ENCODE measurements around the gene KCNN3. TPM values are rescaled to one million over a fixed set of nuclear protein-coding genes. Genes with fewer than 3 reads are reported as not detected.

Gene KCNN3
- total RNA-seq, 1 donor from 2014 or later = 0.86 TPM

GRCh38 chr1:154752273-154753030 lies 117.6 kb downstream of the KCNN3 start:
- Mint-ChIP-seq H3K27ac (no peak overlapping the region), H3K27me3 (peaks cover 80% of the 10 kb centered on the region), H3K4me3 (ENCODE audit: low read depth) (no peak overlapping the region)

GRCh38 chr1:154751690-154752089 lies 118.4 kb downstream of the KCNN3 start:
- Mint-ChIP-seq H3K9me3 (ENCODE audit: low read depth) (no peaks in the 10 kb centered on the region), H3K27me3 (peaks cover 81% of the 10 kb centered on the region), H3K27ac (no peak overlapping the region)

More at GRCh38 chr1:154752273-154753030, 117.6 kb downstream of the KCNN3 start:
- TF ChIP-seq CTCF (IDR thresholded peaks at IDR 0.05; ENCODE audit: unreplicated experiment) = no peak
- peaks cover 7% of the 10 kb centered on the region for H3K4me1 Mint-ChIP-seq (ENCODE audit: low read depth)
- no peaks in the 10 kb centered on the region for H3K36me3 Mint-ChIP-seq (ENCODE audit: insufficient read depth)
- no peaks in the 10 kb centered on the region for H3K9me3 Mint-ChIP-seq (ENCODE audit: low read depth)
- DNase-seq (ENCODE audit: low spot score, unreplicated experiment) = no peak

GRCh38 chr1:154750681-154751665 lies 119.1 kb downstream of the KCNN3 start:
- no peak overlapping the region for H3K4me3 Mint-ChIP-seq (ENCODE audit: low read depth)
- no peaks in the 10 kb centered on the region for H3K9me3 Mint-ChIP-seq (ENCODE audit: low read depth)
- H3K36me3 Mint-ChIP-seq (ENCODE audit: insufficient read depth) = no peaks in the 10 kb centered on the region
- H3K27me3 Mint-ChIP-seq = peaks cover 81% of the 10 kb centered on the region
- H3K27ac Mint-ChIP-seq = no peak overlapping the region
- no peak for TF ChIP-seq CTCF (IDR thresholded peaks at IDR 0.05; ENCODE audit: unreplicated experiment)
- no peak for DNase-seq (ENCODE audit: low spot score, unreplicated experiment)
- peaks cover 12% of the 10 kb centered on the region for H3K4me1 Mint-ChIP-seq (ENCODE audit: low read depth)

More at GRCh38 chr1:154751690-154752089, 118.4 kb downstream of the KCNN3 start:
- DNase-seq (ENCODE audit: low spot score, unreplicated experiment) = no peak
- H3K4me1 Mint-ChIP-seq (ENCODE audit: low read depth) = peaks cover 12% of the 10 kb centered on the region
- no peak overlapping the region for H3K4me3 Mint-ChIP-seq (ENCODE audit: low read depth)
- TF ChIP-seq CTCF (IDR thresholded peaks at IDR 0.05; ENCODE audit: unreplicated experiment) = no peak
- no peaks in the 10 kb centered on the region for H3K36me3 Mint-ChIP-seq (ENCODE audit: insufficient read depth)

GRCh38 chr1:154749078-154749760 lies 120.9 kb downstream of the KCNN3 start:
- Mint-ChIP-seq H3K4me3 (ENCODE audit: low read depth) (no peak overlapping the region), H3K4me1 (ENCODE audit: low read depth) (peaks cover 12% of the 10 kb centered on the region), H3K9me3 (ENCODE audit: low read depth) (no peaks in the 10 kb centered on the region), H3K27ac (no peak overlapping the region), H3K36me3 (ENCODE audit: insufficient read depth) (no peaks in the 10 kb centered on the region), H3K27me3 (peaks cover 76% of the 10 kb centered on the region)
- no peak for DNase-seq (ENCODE audit: low spot score, unreplicated experiment)
- TF ChIP-seq CTCF (IDR thresholded peaks at IDR 0.05; ENCODE audit: unreplicated experiment) = peak; percentile 28

- Mint-ChIP-seq H3K9me3 (ENCODE audit: low read depth) (no peaks in the 10 kb centered on the region), H3K4me3 (ENCODE audit: low read depth) (no peak overlapping the region), H3K27ac (no peak overlapping the region), H3K27me3 (peaks cover 77% of the 10 kb centered on the region), H3K4me1 (ENCODE audit: low read depth) (peaks cover 16% of the 10 kb centered on the region), H3K36me3 (ENCODE audit: insufficient read depth) (no peaks in the 10 kb centered on the region)
- DNase-seq (ENCODE audit: low spot score, unreplicated experiment) = no peak
- TF ChIP-seq CTCF (IDR thresholded peaks at IDR 0.05; ENCODE audit: unreplicated experiment) = no peak
Measured at GRCh38 chr1:154748405-154748775, 121.7 kb downstream of the KCNN3 start.
